ENCODE results near the gene LIX1. TPM values are rescaled to one million over a fixed set of nuclear protein-coding genes. Genes with fewer than 3 reads are reported as not detected.
A peak's percentile ranks its signal among the peaks of the same experiment; 100 is the strongest.
"Not testable (repeated sequence)": the region's sequence is repeated elsewhere in the genome, so short reads cannot be mapped to it uniquely, and the experiment has no call there.

The LIX1 gene
- total RNA-seq, 4 donors from 2014 or later, result under 0.01 TPM; not detected in 2

GRCh38 chr5:97182571-97183099 lies 40.2 kb upstream of the LIX1 start:
- no peaks in the 10 kb centered on the region for H3K9me3 ChIP-seq
- WGBS, 2 donors, result 0% methylated on average over 12 of the region's 12 CpGs
- peaks cover 0 to 30% (median 10%) of the 10 kb centered on the region in 4 donors for H3K4me1 ChIP-seq
- peak overlapping the region; percentile 54 to 81 (median 71) for H3K4me3 ChIP-seq
- TF ChIP-seq EP300 (IDR thresholded peaks at IDR 0.05) (no peak), CTCF (IDR thresholded peaks at IDR 0.05) (no peak), POLR2A (IDR thresholded peaks at IDR 0.05) (no peak)
- no peak for DNase-seq (ENCODE audit: low spot score in 2 of 2)
- H3K27me3 ChIP-seq, result no peaks in the 10 kb centered on the region
- H3K36me3 ChIP-seq, result peaks cover 0 to 14% (median 8%) of the 10 kb centered on the region in 3 donors
- H3K27ac ChIP-seq, result peak overlapping the region; percentile 69 to 89 (median 86)

GRCh38 chr5:97181856-97182545 lies 39.6 kb upstream of the LIX1 start:
- Histone ChIP-seq H3K27ac (peak overlapping the region in 2 of 4 donors; percentile 85 to 88), H3K4me1 (peaks cover 0 to 30% (median 10%) of the 10 kb centered on the region in 4 donors), H3K27me3 (no peaks in the 10 kb centered on the region), H3K4me3 (peak overlapping the region; percentile 54 to 81 (median 71)), H3K36me3 (peaks cover 0 to 21% (median 8%) of the 10 kb centered on the region in 3 donors), H3K9me3 (no peaks in the 10 kb centered on the region)
- no peak for DNase-seq (ENCODE audit: low spot score in 2 of 2)
- 79 to 80% methylated on average over 4 of the region's 4 CpGs for WGBS, 2 donors
- no peak for TF ChIP-seq POLR2A (IDR thresholded peaks at IDR 0.05)
- TF ChIP-seq CTCF (IDR thresholded peaks at IDR 0.05), result no peak
- TF ChIP-seq EP300 (IDR thresholded peaks at IDR 0.05), result no peak

- H3K36me3 ChIP-seq, result peaks cover 6 to 46% (median 13%) of the 10 kb centered on the region in 3 donors
- peaks cover 0 to 30% (median 10%) of the 10 kb centered on the region in 4 donors for H3K4me1 ChIP-seq
- not testable (repeated sequence) for DNase-seq (ENCODE audit: low spot score in 2 of 2); H3K4me3 ChIP-seq; H3K9me3 ChIP-seq; H3K27ac ChIP-seq; H3K27me3 ChIP-seq
- 65 to 94% methylated on average over 3 of the region's 3 CpGs for WGBS, 2 donors
These were observed 37.0 kb upstream of the LIX1 start for GRCh38 chr5:97179457-97179856.

GRCh38 chr5:97172227-97172626 lies 29.8 kb upstream of the LIX1 start:
- H3K27me3 ChIP-seq, result no peaks in the 10 kb centered on the region
- H3K36me3 ChIP-seq, result peaks cover 5 to 96% (median 9%) of the 10 kb centered on the region in 3 donors
- DNase-seq (ENCODE audit: low spot score in 2 of 2), result no peak
- TF ChIP-seq POLR2A (IDR thresholded peaks at IDR 0.05) (no peak), EP300 (IDR thresholded peaks at IDR 0.05) (no peak), CTCF (IDR thresholded peaks at IDR 0.05) (no peak)
- H3K4me3 ChIP-seq, result no peak overlapping the region
- H3K9me3 ChIP-seq, result no peaks in the 10 kb centered on the region
- no peak overlapping the region for H3K27ac ChIP-seq
- H3K4me1 ChIP-seq, result peaks cover 0 to 7% (median 0%) of the 10 kb centered on the region in 4 donors

GRCh38 chr5:97171703-97172102 lies 29.3 kb upstream of the LIX1 start:
- no peak overlapping the region for H3K4me3 ChIP-seq
- H3K27me3 ChIP-seq, result no peaks in the 10 kb centered on the region
- H3K36me3 ChIP-seq, result peaks cover 5 to 96% (median 9%) of the 10 kb centered on the region in 3 donors
- peaks cover 0 to 11% (median 0%) of the 10 kb centered on the region in 4 donors for H3K4me1 ChIP-seq
- H3K9me3 ChIP-seq, result no peaks in the 10 kb centered on the region
- no peak for DNase-seq (ENCODE audit: low spot score in 2 of 2)
- TF ChIP-seq CTCF (IDR thresholded peaks at IDR 0.05), result no peak
- TF ChIP-seq POLR2A (IDR thresholded peaks at IDR 0.05), result no peak
- no peak for TF ChIP-seq EP300 (IDR thresholded peaks at IDR 0.05)
- H3K27ac ChIP-seq, result no peak overlapping the region
- WGBS, 2 donors, result 40 to 69% methylated on average over 3 of the region's 3 CpGs
